ENCODE data around the gene PNMA8C. TPM values are rescaled to one million over a fixed set of nuclear protein-coding genes. Genes with fewer than 3 reads are reported as not detected.

Gene PNMA8C
- total RNA-seq (under 1 TPM; 0.23 to 0.31 (median 0.26) TPM), polyA plus RNA-seq (0.05 TPM)
- long read RNA-seq, donor 1 = 0 reads
- long read RNA-seq, donor 2 = 0 reads
- long read RNA-seq, donor 3 = 0 reads
- long read RNA-seq, donor 4, full-length matches to known transcripts = 1 of 1 reads
- long read RNA-seq, donor 4, partial matches to known transcripts = 0 of 1 reads
- long read RNA-seq, donor 4, other reads (novel, unspliced or antisense) = 0 of 1 reads

GRCh38 chr19:46428239-46429135, at the start of gene PNMA8C:
Gene PNMA8C (minus strand): TSS chr19:46428936. CDS start chr19:46428359, 577 bp downstream.
- Histone ChIP-seq H3K27ac (ENCODE audit: low read length) (no peak within 1 kb of the TSS), H3K4me3 (ENCODE audit: low read length) (no peak within 1 kb of the TSS), H3K4me1 (ENCODE audit: control insufficient read depth, insufficient read depth, low read length) (no peaks in the 10 kb centered on the region), H3K9me3 (ENCODE audit: control insufficient read depth, low read length) (no peaks in the 10 kb centered on the region), H3K27me3 (ENCODE audit: control insufficient read depth, insufficient read depth) (no peaks in the 10 kb centered on the region)
- DNase-seq (peak; percentile 87 to 94 (median 91)), ATAC-seq (peak; percentile 78 to 85)
- 26% methylated on average over 52 of the region's 52 CpGs for WGBS
- intact Hi-C loops (cut with DNase I) = no loop called here

- 47% methylated on average over 2 of the region's 2 CpGs for WGBS
- no peak for ATAC-seq
Observed at GRCh38 chr19:46475986-46476385, 47.2 kb upstream of the PNMA8C start.

GRCh38 chr19:46474211-46474610, 45.5 kb upstream of the PNMA8C start:
- Histone ChIP-seq H3K9me3 (ENCODE audit: control insufficient read depth, low read length) (no peaks in the 10 kb centered on the region), H3K27ac (ENCODE audit: low read length) (no peak overlapping the region), H3K4me1 (ENCODE audit: control insufficient read depth, insufficient read depth, low read length) (no peaks in the 10 kb centered on the region), H3K4me3 (ENCODE audit: low read length) (no peak overlapping the region), H3K27me3 (ENCODE audit: control insufficient read depth, insufficient read depth) (no peaks in the 10 kb centered on the region)
- 88% methylated on average over 8 of the region's 8 CpGs for WGBS
- ATAC-seq (no peak), DNase-seq (no peak)
- intact Hi-C loops (cut with DNase I) = no loop called here

More at GRCh38 chr19:46475986-46476385, 47.2 kb upstream of the PNMA8C start:
- Histone ChIP-seq H3K9me3 (ENCODE audit: control insufficient read depth, low read length) (no peaks in the 10 kb centered on the region), H3K4me1 (ENCODE audit: control insufficient read depth, insufficient read depth, low read length) (no peaks in the 10 kb centered on the region), H3K27ac (ENCODE audit: low read length) (no peak overlapping the region), H3K4me3 (ENCODE audit: low read length) (no peak overlapping the region), H3K27me3 (ENCODE audit: control insufficient read depth, insufficient read depth) (no peaks in the 10 kb centered on the region)
- intact Hi-C loops (cut with DNase I) = no loop called here
- no peak for DNase-seq

- intact Hi-C loops (cut with DNase I) = no loop called here
- H3K9me3 ChIP-seq (ENCODE audit: control insufficient read depth, low read length) = no peaks in the 10 kb centered on the region
- H3K27ac ChIP-seq (ENCODE audit: low read length) = no peak overlapping the region
- no peak for DNase-seq
- no peaks in the 10 kb centered on the region for H3K4me1 ChIP-seq (ENCODE audit: control insufficient read depth, insufficient read depth, low read length)
- no peak overlapping the region for H3K4me3 ChIP-seq (ENCODE audit: low read length)
- ATAC-seq = no peak
- no peaks in the 10 kb centered on the region for H3K27me3 ChIP-seq (ENCODE audit: control insufficient read depth, insufficient read depth)
- 80% methylated on average over 4 of the region's 4 CpGs for WGBS
Observed at GRCh38 chr19:46472592-46472991, 43.9 kb upstream of the PNMA8C start.

- Histone ChIP-seq H3K4me3 (ENCODE audit: low read length) (no peak overlapping the region), H3K9me3 (ENCODE audit: control insufficient read depth, low read length) (no peaks in the 10 kb centered on the region), H3K27ac (ENCODE audit: low read length) (peak overlapping the region; percentile 34), H3K27me3 (ENCODE audit: control insufficient read depth, insufficient read depth) (no peaks in the 10 kb centered on the region), H3K4me1 (ENCODE audit: control insufficient read depth, insufficient read depth, low read length) (no peaks in the 10 kb centered on the region)
- ATAC-seq = peak in 1 of 2 donors; percentile 3
- no peak for DNase-seq
- intact Hi-C loops (cut with DNase I) = no loop called here
- WGBS = 49% methylated on average over 11 of the region's 11 CpGs
Observed at GRCh38 chr19:46471811-46472543, 43.2 kb upstream of the PNMA8C start.

- DNase-seq (peak; percentile 91 to 96 (median 96)), ATAC-seq (peak; percentile 93 to 94)
- intact Hi-C loops (cut with DNase I) = no loop called here
- Histone ChIP-seq H3K4me1 (ENCODE audit: control insufficient read depth, insufficient read depth, low read length) (no peaks in the 10 kb centered on the region), H3K27me3 (ENCODE audit: control insufficient read depth, insufficient read depth) (no peaks in the 10 kb centered on the region), H3K4me3 (ENCODE audit: low read length) (peak within 1 kb of the TSS; percentile 24), H3K9me3 (ENCODE audit: control insufficient read depth, low read length) (no peaks in the 10 kb centered on the region), H3K27ac (ENCODE audit: low read length) (peak within 1 kb of the TSS; percentile 34)
- WGBS = 3% methylated on average over 57 of the region's 57 CpGs
Observed at GRCh38 chr19:46471116-46471733, 42.5 kb upstream of the PNMA8C start, which contains the start of gene PNMA8A. Gene PNMA8A (minus strand): TSS chr19:46471563. CDS start chr19:46471035, 528 bp downstream.

- Histone ChIP-seq H3K4me3 (ENCODE audit: low read length) (no peak overlapping the region), H3K27me3 (ENCODE audit: control insufficient read depth, insufficient read depth) (no peaks in the 10 kb centered on the region), H3K27ac (ENCODE audit: low read length) (no peak overlapping the region), H3K9me3 (ENCODE audit: control insufficient read depth, low read length) (no peaks in the 10 kb centered on the region), H3K4me1 (ENCODE audit: control insufficient read depth, insufficient read depth, low read length) (no peaks in the 10 kb centered on the region)
- intact Hi-C loops (cut with DNase I) = no loop called here
- DNase-seq = no peak
- ATAC-seq = no peak
- WGBS = 92% methylated on average over 10 of the region's 10 CpGs
Observed at GRCh38 chr19:46470376-46470775, 41.6 kb upstream of the PNMA8C start.

GRCh38 chr19:46469541-46470185, 40.9 kb upstream of the PNMA8C start:
- H3K27ac ChIP-seq (ENCODE audit: low read length) = no peak overlapping the region
- ATAC-seq (no peak), DNase-seq (peak in 1 of 3 donors; percentile 66)
- H3K9me3 ChIP-seq (ENCODE audit: control insufficient read depth, low read length) = no peaks in the 10 kb centered on the region
- H3K4me3 ChIP-seq (ENCODE audit: low read length) = no peak overlapping the region
- intact Hi-C loops (cut with DNase I) = no loop called here
- 95% methylated on average over 18 of the region's 18 CpGs for WGBS
- no peaks in the 10 kb centered on the region for H3K27me3 ChIP-seq (ENCODE audit: control insufficient read depth, insufficient read depth)
- no peaks in the 10 kb centered on the region for H3K4me1 ChIP-seq (ENCODE audit: control insufficient read depth, insufficient read depth, low read length)

GRCh38 chr19:46466536-46467196, 37.9 kb upstream of the PNMA8C start:
- no peak overlapping the region for H3K27ac ChIP-seq (ENCODE audit: low read length)
- intact Hi-C loops (cut with DNase I) = no loop called here
- DNase-seq (peak; percentile 68 to 87 (median 80)), ATAC-seq (no peak)
- no peaks in the 10 kb centered on the region for H3K4me1 ChIP-seq (ENCODE audit: control insufficient read depth, insufficient read depth, low read length)
- 52% methylated on average over 15 of the region's 15 CpGs for WGBS
- no peaks in the 10 kb centered on the region for H3K9me3 ChIP-seq (ENCODE audit: control insufficient read depth, low read length)
- H3K27me3 ChIP-seq (ENCODE audit: control insufficient read depth, insufficient read depth) = no peaks in the 10 kb centered on the region
- H3K4me3 ChIP-seq (ENCODE audit: low read length) = no peak overlapping the region

- H3K9me3 ChIP-seq (ENCODE audit: control insufficient read depth, low read length) = no peaks in the 10 kb centered on the region
- ATAC-seq (no peak), DNase-seq (no peak)
- intact Hi-C loops (cut with DNase I) = no loop called here
- WGBS = 68% methylated on average over 7 of the region's 7 CpGs
- no peaks in the 10 kb centered on the region for H3K27me3 ChIP-seq (ENCODE audit: control insufficient read depth, insufficient read depth)
- H3K4me1 ChIP-seq (ENCODE audit: control insufficient read depth, insufficient read depth, low read length) = no peaks in the 10 kb centered on the region
- no peak overlapping the region for H3K4me3 ChIP-seq (ENCODE audit: low read length)
- H3K27ac ChIP-seq (ENCODE audit: low read length) = no peak overlapping the region
Observed at GRCh38 chr19:46463516-46463915, 34.8 kb upstream of the PNMA8C start.
